SH-SY5Y (cell line): ENCODE data around the gene ACR.

ENCODE experiments used
- GATA2 ChIP-seq: IDR thresholded peaks from 2 replicates; pipeline ENCODE4 v1.6.1; 2011; ENCODE audit warnings: mild to moderate bottlenecking, low read depth, low read length
- GATA3 ChIP-seq: IDR thresholded peaks from 2 replicates; pipeline ENCODE4 v1.6.1; 2011; ENCODE audit warnings: low read depth, mild to moderate bottlenecking, low read length, moderate library complexity

GRCh38 chr22:50720301-50721256 lies 17.4 kb upstream of the ACR start:
- TF ChIP-seq GATA2 (no peak), GATA3 (no peak)
